ENCODE measurements around the gene SPATS2. TPM values are rescaled to one million over a fixed set of nuclear protein-coding genes. Genes with fewer than 3 reads are reported as not detected.

The SPATS2 gene
- total RNA-seq, 1 donor from 2014 or later, result 43.9 TPM

GRCh38 chr12:49541140-49541861, 174.0 kb downstream of the SPATS2 start:
- no peaks in the 10 kb centered on the region for H3K36me3 Mint-ChIP-seq (ENCODE audit: unreplicated experiment)
- peaks cover 23% of the 10 kb centered on the region for H3K4me1 Mint-ChIP-seq (ENCODE audit: low read depth, unreplicated experiment)
- no peak for TF ChIP-seq CTCF (IDR thresholded peaks at IDR 0.05; ENCODE audit: partially characterized antibody, unreplicated experiment)
- H3K27ac Mint-ChIP-seq (ENCODE audit: unreplicated experiment), result no peak overlapping the region
- DNase-seq, result no peak
- no peak overlapping the region for H3K4me3 Mint-ChIP-seq (ENCODE audit: unreplicated experiment)
- peaks cover 6% of the 10 kb centered on the region for H3K9me3 Mint-ChIP-seq (ENCODE audit: unreplicated experiment)
- H3K27me3 Mint-ChIP-seq (ENCODE audit: unreplicated experiment), result peaks cover 16% of the 10 kb centered on the region

GRCh38 chr12:49541911-49542505, 174.7 kb downstream of the SPATS2 start:
- H3K27ac Mint-ChIP-seq (ENCODE audit: unreplicated experiment), result no peak overlapping the region
- no peaks in the 10 kb centered on the region for H3K36me3 Mint-ChIP-seq (ENCODE audit: unreplicated experiment)
- peaks cover 18% of the 10 kb centered on the region for H3K27me3 Mint-ChIP-seq (ENCODE audit: unreplicated experiment)
- TF ChIP-seq CTCF (IDR thresholded peaks at IDR 0.05; ENCODE audit: partially characterized antibody, unreplicated experiment), result no peak
- H3K4me1 Mint-ChIP-seq (ENCODE audit: low read depth, unreplicated experiment), result peaks cover 23% of the 10 kb centered on the region
- no peak for DNase-seq
- no peak overlapping the region for H3K4me3 Mint-ChIP-seq (ENCODE audit: unreplicated experiment)
- peaks cover 6% of the 10 kb centered on the region for H3K9me3 Mint-ChIP-seq (ENCODE audit: unreplicated experiment)

- Mint-ChIP-seq H3K4me1 (ENCODE audit: low read depth, unreplicated experiment) (peaks cover 23% of the 10 kb centered on the region), H3K27me3 (ENCODE audit: unreplicated experiment) (peaks cover 21% of the 10 kb centered on the region), H3K4me3 (ENCODE audit: unreplicated experiment) (no peak overlapping the region), H3K27ac (ENCODE audit: unreplicated experiment) (no peak overlapping the region), H3K36me3 (ENCODE audit: unreplicated experiment) (no peaks in the 10 kb centered on the region), H3K9me3 (ENCODE audit: unreplicated experiment) (peaks cover 6% of the 10 kb centered on the region)
- TF ChIP-seq CTCF (IDR thresholded peaks at IDR 0.05; ENCODE audit: partially characterized antibody, unreplicated experiment), result no peak
- no peak for DNase-seq
Observed at GRCh38 chr12:49542592-49543160, 175.4 kb downstream of the SPATS2 start.

GRCh38 chr12:49543221-49543913, 176.1 kb downstream of the SPATS2 start:
- H3K27me3 Mint-ChIP-seq (ENCODE audit: unreplicated experiment), result peaks cover 26% of the 10 kb centered on the region
- no peak for DNase-seq
- H3K9me3 Mint-ChIP-seq (ENCODE audit: unreplicated experiment), result peaks cover 8% of the 10 kb centered on the region
- no peaks in the 10 kb centered on the region for H3K36me3 Mint-ChIP-seq (ENCODE audit: unreplicated experiment)
- peaks cover 23% of the 10 kb centered on the region for H3K4me1 Mint-ChIP-seq (ENCODE audit: low read depth, unreplicated experiment)
- peak overlapping the region; percentile 3 for H3K4me3 Mint-ChIP-seq (ENCODE audit: unreplicated experiment)
- no peak overlapping the region for H3K27ac Mint-ChIP-seq (ENCODE audit: unreplicated experiment)
- no peak for TF ChIP-seq CTCF (IDR thresholded peaks at IDR 0.05; ENCODE audit: partially characterized antibody, unreplicated experiment)
